WERI-Rb-1 (cell line): ENCODE measurements around the gene ATRIP.
A peak's percentile ranks its signal among the peaks of the same experiment; 100 is the strongest.

Experiments
- DNase-seq: peaks from one replicate; pipeline ENCODE4 v3.0.0-alpha.2; 2020
- H3K27ac ChIP-seq: fragments of 250-450 bp; sonication (Bioruptor Pico); 2 replicates; pipeline ENCODE4 v1.5.1; 2020; ENCODE audit warnings: mild to moderate bottlenecking, moderate library complexity
- H3K27me3 ChIP-seq: fragments of 250-450 bp; sonication (Bioruptor Pico); 2 replicates; pipeline ENCODE4 v1.5.1; 2021; ENCODE audit warnings: mild to moderate bottlenecking, low read depth, moderate library complexity; ENCODE audit not compliant: insufficient read depth, severe bottlenecking
- H3K36me3 ChIP-seq: fragments of 250-450 bp; sonication (Bioruptor Pico); 2 replicates; pipeline ENCODE4 v1.5.1; 2020; ENCODE audit warnings: mild to moderate bottlenecking, moderate library complexity
- H3K4me3 ChIP-seq: 2 replicates; pipeline ENCODE4 v1.5.1; 2011; ENCODE audit warnings: low read depth, mild to moderate bottlenecking, control low read depth, low read length
- H3K9me3 ChIP-seq: fragments of 250-450 bp; sonication (Bioruptor Pico); 2 replicates; pipeline ENCODE4 v1.5.1; 2021; ENCODE audit warnings: mild to moderate bottlenecking, moderate library complexity; ENCODE audit not compliant: severe bottlenecking
- TF ChIP-seq, protein P1 (sequence below): IDR thresholded peaks from 2 replicates; pipeline ENCODE4 v1.5.1; 2011; ENCODE audit warnings: low read depth, mild to moderate bottlenecking, control low read depth, inconsistent platforms, low read length

ATRIP gene

GRCh38 chr3:48436855-48437254 is 9.7 kb upstream of the ATRIP start:
- Histone ChIP-seq H3K27me3 (no peaks in the 10 kb centered on the region), H3K4me3 (no peak overlapping the region), H3K36me3 (peaks cover 31% of the 10 kb centered on the region), H3K9me3 (no peaks in the 10 kb centered on the region), H3K27ac (no peak overlapping the region)
- TF ChIP-seq, protein P1, sequence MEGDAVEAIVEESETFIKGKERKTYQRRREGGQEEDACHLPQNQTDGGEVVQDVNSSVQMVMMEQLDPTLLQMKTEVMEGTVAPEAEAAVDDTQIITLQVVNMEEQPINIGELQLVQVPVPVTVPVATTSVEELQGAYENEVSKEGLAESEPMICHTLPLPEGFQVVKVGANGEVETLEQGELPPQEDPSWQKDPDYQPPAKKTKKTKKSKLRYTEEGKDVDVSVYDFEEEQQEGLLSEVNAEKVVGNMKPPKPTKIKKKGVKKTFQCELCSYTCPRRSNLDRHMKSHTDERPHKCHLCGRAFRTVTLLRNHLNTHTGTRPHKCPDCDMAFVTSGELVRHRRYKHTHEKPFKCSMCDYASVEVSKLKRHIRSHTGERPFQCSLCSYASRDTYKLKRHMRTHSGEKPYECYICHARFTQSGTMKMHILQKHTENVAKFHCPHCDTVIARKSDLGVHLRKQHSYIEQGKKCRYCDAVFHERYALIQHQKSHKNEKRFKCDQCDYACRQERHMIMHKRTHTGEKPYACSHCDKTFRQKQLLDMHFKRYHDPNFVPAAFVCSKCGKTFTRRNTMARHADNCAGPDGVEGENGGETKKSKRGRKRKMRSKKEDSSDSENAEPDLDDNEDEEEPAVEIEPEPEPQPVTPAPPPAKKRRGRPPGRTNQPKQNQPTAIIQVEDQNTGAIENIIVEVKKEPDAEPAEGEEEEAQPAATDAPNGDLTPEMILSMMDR: no peak
- DNase-seq: no peak

- Histone ChIP-seq H3K27ac (no peak overlapping the region), H3K4me3 (no peak overlapping the region), H3K9me3 (no peaks in the 10 kb centered on the region), H3K36me3 (peaks cover 28% of the 10 kb centered on the region), H3K27me3 (no peaks in the 10 kb centered on the region)
- no peak for DNase-seq
- TF ChIP-seq, protein P1: no peak
Measured at GRCh38 chr3:48437812-48438211, 8.7 kb upstream of the ATRIP start.

- Histone ChIP-seq H3K27ac (peak within 1 kb of the TSS; percentile 84), H3K36me3 (peaks cover 33% of the 10 kb centered on the region), H3K9me3 (no peaks in the 10 kb centered on the region), H3K4me3 (peak within 1 kb of the TSS; percentile 84), H3K27me3 (no peaks in the 10 kb centered on the region)
- DNase-seq: peak; percentile 99
- TF ChIP-seq, protein P1: no peak
Measured at GRCh38 chr3:48439820-48440589, 6.5 kb upstream of the ATRIP start, which contains the start of the genes CCDC51 and TMA7. CCDC51 (minus strand) TSS chr3:48440119; CDS start chr3:48435128, 4,991 bp downstream. TMA7 (plus strand) TSS chr3:48440257; CDS start chr3:48440297, 40 bp downstream.

DNA sequence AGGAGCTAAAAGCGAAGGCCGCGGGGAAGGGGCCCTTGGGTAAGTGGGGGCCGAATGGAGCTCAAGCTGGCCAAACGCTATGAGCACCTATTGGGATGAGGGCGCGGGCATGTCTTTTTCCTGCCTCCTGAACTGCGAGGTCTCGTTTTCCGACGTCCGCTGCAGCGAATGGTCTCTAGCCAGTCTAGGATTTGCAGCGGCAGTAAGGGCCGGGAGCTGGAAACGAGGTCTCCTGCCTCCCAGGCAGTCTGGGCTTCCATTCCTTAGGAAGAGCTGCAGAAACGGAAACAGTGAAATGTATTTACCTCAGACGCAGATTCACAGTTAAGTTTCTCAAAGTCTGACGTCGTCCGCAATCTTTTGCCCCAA is 6.0 kb upstream of the ATRIP start:
- Histone ChIP-seq H3K27me3 (no peaks in the 10 kb centered on the region), H3K27ac (peak overlapping the region; percentile 84), H3K9me3 (no peaks in the 10 kb centered on the region), H3K4me3 (peak overlapping the region; percentile 84), H3K36me3 (peaks cover 33% of the 10 kb centered on the region)
- TF ChIP-seq, protein P1: no peak
- DNase-seq: no peak

DNA sequence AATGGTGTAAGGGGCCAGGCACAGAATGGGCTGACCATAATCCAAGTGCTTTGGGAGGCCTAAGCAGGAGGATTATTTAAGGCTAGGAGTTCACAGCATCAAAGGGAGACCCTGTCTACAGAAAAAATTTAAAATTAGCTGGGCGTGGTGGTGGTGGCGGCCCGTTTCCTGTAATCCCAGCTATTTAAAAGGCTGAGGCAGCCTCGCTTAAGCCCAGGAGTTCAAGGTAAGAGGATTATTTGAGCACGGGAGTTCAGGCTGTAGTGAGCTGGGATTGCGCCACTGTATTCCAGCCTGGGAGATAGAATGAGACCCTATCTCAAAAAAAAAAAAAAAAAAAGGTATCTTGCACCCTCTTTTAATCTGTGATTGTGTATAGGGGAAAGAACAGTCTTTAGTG is 4.6 kb upstream of the ATRIP start:
- peak overlapping the region; percentile 64 for H3K27ac ChIP-seq

More for the DNA sequence above, 4.6 kb upstream of the ATRIP start:
- TF ChIP-seq, protein P1: no peak
- peak; percentile 81 for DNase-seq
- H3K27me3 ChIP-seq: no peaks in the 10 kb centered on the region
- H3K4me3 ChIP-seq: peak overlapping the region; percentile 84
- peaks cover 33% of the 10 kb centered on the region for H3K36me3 ChIP-seq
- H3K9me3 ChIP-seq: no peaks in the 10 kb centered on the region
